Measurements from ENCODE around the gene TRIM7.

The TRIM7 gene

GRCh38 chr5:181158869-181159268 lies 46.1 kb downstream of the TRIM7 start:
- Mint-ChIP-seq H3K36me3 (ENCODE audit: low read depth) (no peaks in the 10 kb centered on the region), H3K27ac (no peak overlapping the region), H3K4me1 (peaks cover 15% of the 10 kb centered on the region), H3K4me3 (no peak overlapping the region), H3K9me3 (peaks cover 6% of the 10 kb centered on the region), H3K27me3 (ENCODE audit: low read depth, poor library complexity) (peaks cover 59% of the 10 kb centered on the region)
- DNase-seq: no peak
- no peak for TF ChIP-seq CTCF (IDR thresholded peaks at IDR 0.05)

GRCh38 chr5:181156758-181157157 lies 48.2 kb downstream of the TRIM7 start:
- H3K27ac Mint-ChIP-seq: no peak overlapping the region
- DNase-seq: no peak
- TF ChIP-seq CTCF (IDR thresholded peaks at IDR 0.05): no peak
- H3K4me1 Mint-ChIP-seq: peaks cover 10% of the 10 kb centered on the region
- H3K9me3 Mint-ChIP-seq: peaks cover 11% of the 10 kb centered on the region
- H3K4me3 Mint-ChIP-seq: no peak overlapping the region
- peaks cover 52% of the 10 kb centered on the region for H3K27me3 Mint-ChIP-seq (ENCODE audit: low read depth, poor library complexity)
- no peaks in the 10 kb centered on the region for H3K36me3 Mint-ChIP-seq (ENCODE audit: low read depth)

- Mint-ChIP-seq H3K4me3 (no peak overlapping the region), H3K4me1 (no peaks in the 10 kb centered on the region), H3K36me3 (ENCODE audit: low read depth) (no peaks in the 10 kb centered on the region), H3K27ac (no peak overlapping the region), H3K27me3 (ENCODE audit: low read depth, poor library complexity) (peaks cover 58% of the 10 kb centered on the region), H3K9me3 (peaks cover 11% of the 10 kb centered on the region)
- DNase-seq: no peak
- TF ChIP-seq CTCF (IDR thresholded peaks at IDR 0.05): no peak
Observed at GRCh38 chr5:181153814-181154213, 51.2 kb downstream of the TRIM7 start.

- TF ChIP-seq CTCF (IDR thresholded peaks at IDR 0.05): no peak
- DNase-seq: no peak
- no peak overlapping the region for H3K4me3 Mint-ChIP-seq
- H3K9me3 Mint-ChIP-seq: peaks cover 15% of the 10 kb centered on the region
- H3K36me3 Mint-ChIP-seq (ENCODE audit: low read depth): no peaks in the 10 kb centered on the region
- H3K4me1 Mint-ChIP-seq: no peaks in the 10 kb centered on the region
- peaks cover 48% of the 10 kb centered on the region for H3K27me3 Mint-ChIP-seq (ENCODE audit: low read depth, poor library complexity)
- H3K27ac Mint-ChIP-seq: no peak overlapping the region
Observed at GRCh38 chr5:181152406-181152805, 52.6 kb downstream of the TRIM7 start.

- no peak for TF ChIP-seq CTCF (IDR thresholded peaks at IDR 0.05)
- peaks cover 43% of the 10 kb centered on the region for H3K27me3 Mint-ChIP-seq (ENCODE audit: low read depth, poor library complexity)
- H3K36me3 Mint-ChIP-seq (ENCODE audit: low read depth): no peaks in the 10 kb centered on the region
- H3K4me1 Mint-ChIP-seq: no peaks in the 10 kb centered on the region
- H3K4me3 Mint-ChIP-seq: no peak overlapping the region
- H3K9me3 Mint-ChIP-seq: peaks cover 25% of the 10 kb centered on the region
- DNase-seq: no peak
- no peak overlapping the region for H3K27ac Mint-ChIP-seq
Observed at GRCh38 chr5:181151146-181151545, 53.9 kb downstream of the TRIM7 start.

- Mint-ChIP-seq H3K27ac (no peak overlapping the region), H3K36me3 (ENCODE audit: low read depth) (no peaks in the 10 kb centered on the region), H3K27me3 (ENCODE audit: low read depth, poor library complexity) (peaks cover 34% of the 10 kb centered on the region), H3K9me3 (peaks cover 32% of the 10 kb centered on the region), H3K4me3 (no peak overlapping the region), H3K4me1 (no peaks in the 10 kb centered on the region)
- no peak for TF ChIP-seq CTCF (IDR thresholded peaks at IDR 0.05)
- DNase-seq: no peak
Observed at GRCh38 chr5:181149806-181150733, 54.9 kb downstream of the TRIM7 start.

Measured in nephron progenitor cell (in vitro differentiated cells).